AG08396 (cell line): Measurements from ENCODE around the gene YIPF1.
"Not testable (repeated sequence)": the region's sequence is repeated elsewhere in the genome, so short reads cannot be mapped to it uniquely, and the experiment has no call there.

Source experiments
- DNase-seq: peaks from one replicate; pipeline ENCODE4 v3.0.0; 2012; ENCODE audit warnings: low spot score, mixed read lengths

Gene YIPF1

GRCh38 chr1:53894644-53895043 lies 5.0 kb upstream of the YIPF1 start:
- no peak for DNase-seq

DNA sequence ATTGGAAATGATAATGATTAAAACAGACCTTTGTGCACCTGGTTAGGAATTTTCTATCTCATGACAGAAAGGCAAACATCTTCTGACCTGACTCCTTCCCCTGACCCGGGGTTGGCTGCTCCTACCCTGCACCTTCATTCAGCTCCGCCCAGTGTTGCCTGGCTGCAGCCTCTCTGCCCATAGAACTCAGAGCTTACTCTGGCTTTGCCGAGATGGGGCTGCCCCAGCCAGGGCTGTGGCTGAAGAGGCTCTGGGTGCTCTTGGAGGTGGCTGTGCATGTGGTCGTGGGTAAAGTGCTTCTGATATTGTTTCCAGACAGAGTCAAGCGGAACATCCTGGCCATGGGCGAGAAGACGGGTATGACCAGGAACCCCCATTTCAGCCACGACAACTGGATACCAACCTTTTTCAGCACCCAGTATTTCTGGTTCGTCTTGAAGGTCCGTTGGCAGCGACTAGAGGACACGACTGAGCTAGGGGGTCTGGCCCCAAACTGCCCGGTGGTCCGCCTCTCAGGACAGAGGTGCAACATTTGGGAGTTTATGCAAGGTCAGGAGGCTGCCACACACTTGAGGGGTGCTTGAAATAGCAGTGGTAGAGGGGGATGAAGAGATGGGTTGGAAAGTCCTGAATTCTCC lies 4.5 kb upstream of the YIPF1 start, which contains the start of gene DIO1:
TSS of gene DIO1 (plus strand) at position 189 of the 638 bp plus-strand sequence. CDS start at position 213, 24 bp downstream.
- no peak for DNase-seq

DNA sequence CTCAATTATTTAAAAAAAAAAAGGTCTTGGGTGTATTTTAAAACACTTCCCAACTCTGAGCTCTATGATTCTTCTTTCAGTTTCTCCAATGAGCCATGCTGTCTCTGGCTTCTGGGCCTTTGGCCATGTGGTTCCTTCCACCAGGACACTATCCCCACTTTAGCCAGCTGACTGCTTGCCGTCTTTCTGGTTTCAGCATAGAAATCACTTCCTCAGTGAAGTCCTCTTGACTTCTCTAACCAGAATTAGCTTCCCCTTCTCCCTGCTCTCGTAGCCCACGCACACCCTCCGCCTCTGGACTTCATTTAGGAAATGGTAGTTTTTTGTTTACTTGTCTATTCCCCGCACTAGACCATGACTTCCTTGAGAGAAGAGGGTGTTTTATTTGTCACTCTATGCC lies 3.3 kb upstream of the YIPF1 start:
- no peak for DNase-seq

GRCh38 chr1:53891678-53892077 lies 2.1 kb upstream of the YIPF1 start:
- no peak for DNase-seq

- no peak for DNase-seq
These were observed 1.4 kb upstream of the YIPF1 start for GRCh38 chr1:53891018-53891417.

DNA sequence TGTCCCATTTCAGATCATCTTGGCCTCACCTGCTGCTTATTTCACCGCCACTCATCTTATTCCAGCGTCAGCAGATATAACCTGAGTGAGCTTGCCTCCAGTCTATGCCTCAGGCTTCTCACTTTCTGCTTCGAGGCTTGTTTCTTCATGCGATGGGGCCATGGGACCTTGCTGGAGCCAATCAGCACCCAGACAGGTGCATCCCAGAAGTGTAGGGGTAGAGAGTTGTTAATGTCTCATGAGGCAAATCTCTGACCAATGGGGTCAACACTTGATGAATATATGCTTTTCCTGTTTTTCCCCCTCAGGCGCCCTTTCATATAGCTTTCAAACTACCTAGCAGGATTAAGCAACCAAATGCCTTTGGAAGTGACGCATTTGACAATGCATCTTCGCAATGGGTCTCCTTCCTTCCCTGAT lies 935 bp upstream of the YIPF1 start:
- DNase-seq = no peak

DNA sequence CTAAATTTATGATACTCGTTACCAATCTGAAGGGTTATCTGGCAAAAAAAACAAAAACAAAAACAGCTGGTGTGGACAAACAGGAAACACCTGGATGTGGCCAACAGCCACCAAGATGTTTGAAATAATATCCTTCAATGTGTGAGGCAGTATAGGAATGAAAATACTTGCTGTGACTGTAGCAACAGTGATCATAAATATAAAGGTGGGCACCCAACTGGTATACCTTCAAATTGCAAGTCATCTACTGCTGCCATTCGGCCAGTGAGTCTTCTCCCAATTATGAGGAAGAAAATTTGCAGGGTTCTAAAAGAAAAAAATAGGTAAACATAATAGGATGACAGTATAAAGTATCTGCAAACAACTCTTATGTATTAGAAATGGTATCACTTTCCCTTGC lies 916 bp downstream of the YIPF1 start:
- no peak for DNase-seq

- DNase-seq = not testable (repeated sequence)
These were observed 6.0 kb downstream of the YIPF1 start for GRCh38 chr1:53883600-53883999.

DNA sequence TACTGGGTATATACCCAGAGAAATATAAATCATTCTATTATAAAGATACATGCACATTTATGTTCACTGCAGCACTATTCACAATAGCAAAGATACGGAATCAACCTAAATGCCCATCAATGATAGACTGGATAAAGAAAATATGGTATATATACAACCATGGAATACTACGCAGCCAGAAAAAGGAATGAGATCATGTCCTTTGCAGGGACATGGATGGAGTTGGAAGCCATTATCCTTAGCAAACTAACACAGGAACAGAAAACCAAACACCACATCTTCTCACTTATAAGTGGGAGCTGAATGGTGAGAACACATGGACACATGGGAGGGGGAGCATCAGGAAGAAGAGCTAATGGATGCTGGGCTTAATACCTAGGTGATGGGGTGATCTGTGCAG lies 7.7 kb downstream of the YIPF1 start:
- not testable (repeated sequence) for DNase-seq

GRCh38 chr1:53878492-53879105 lies 11.0 kb downstream of the YIPF1 start:
- DNase-seq = peak; percentile 40

- not testable (repeated sequence) for DNase-seq
These were observed 14.4 kb downstream of the YIPF1 start for GRCh38 chr1:53875150-53875549.

GRCh38 chr1:53871773-53872484 lies 17.7 kb downstream of the YIPF1 start:
- DNase-seq = no peak

DNA sequence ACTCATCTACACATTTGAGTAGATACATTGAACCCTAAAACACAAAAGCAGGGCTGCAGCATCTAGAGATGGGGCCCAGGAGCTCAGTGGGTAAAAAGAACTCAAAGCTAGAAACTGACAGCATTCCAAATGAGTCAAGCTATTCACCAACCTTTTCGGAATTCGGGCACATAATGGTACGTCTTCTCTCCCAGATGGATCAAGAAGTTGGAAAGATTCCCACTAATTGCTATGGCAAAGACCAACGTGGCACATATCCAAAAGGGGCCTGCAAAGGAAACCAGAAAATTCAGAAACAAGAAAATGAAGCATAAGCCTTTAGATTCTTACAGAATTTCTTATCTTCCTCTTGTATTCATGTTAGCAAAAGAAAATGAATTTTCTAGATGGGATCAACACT lies 18.4 kb downstream of the YIPF1 start:
- DNase-seq = no peak

DNA sequence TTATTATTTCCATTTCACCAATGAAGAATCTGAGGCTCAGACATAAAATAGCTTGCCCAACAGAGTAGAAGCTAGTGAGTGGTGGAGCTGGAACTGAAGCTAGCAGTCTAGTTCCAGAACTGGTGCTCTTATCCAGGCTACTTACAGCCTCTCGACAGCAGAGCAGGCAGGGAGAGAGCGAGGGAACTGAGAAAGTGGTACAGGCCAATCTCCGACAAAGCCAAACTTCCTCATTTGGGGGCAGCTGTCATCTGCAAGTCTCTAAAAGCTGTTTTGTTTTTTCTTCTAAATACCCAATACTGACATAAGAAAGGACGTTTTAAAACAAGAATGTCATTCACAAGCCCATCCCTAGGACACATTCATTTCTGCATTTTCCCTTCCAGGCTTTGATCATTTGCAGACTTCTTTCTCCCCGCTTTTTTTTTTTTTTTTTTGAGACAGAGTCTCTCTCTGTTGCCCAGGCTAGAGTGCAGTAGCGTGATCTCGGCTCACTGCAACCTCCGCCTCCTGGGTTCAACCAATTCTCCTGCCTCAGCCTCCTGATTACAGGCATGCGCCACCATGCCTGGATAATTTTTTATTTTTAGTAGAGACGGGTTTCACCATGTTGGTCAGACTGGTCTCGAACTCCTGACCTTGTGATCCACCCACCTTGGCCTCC lies 20.0 kb downstream of the YIPF1 start:
- DNase-seq = no peak

GRCh38 chr1:53868565-53868964 lies 21.0 kb downstream of the YIPF1 start:
- no peak for DNase-seq

GRCh38 chr1:53862507-53862906 lies 27.1 kb downstream of the YIPF1 start:
- no peak for DNase-seq

GRCh38 chr1:53860967-53861411 lies 28.6 kb downstream of the YIPF1 start:
- peak; percentile 52 for DNase-seq

DNA sequence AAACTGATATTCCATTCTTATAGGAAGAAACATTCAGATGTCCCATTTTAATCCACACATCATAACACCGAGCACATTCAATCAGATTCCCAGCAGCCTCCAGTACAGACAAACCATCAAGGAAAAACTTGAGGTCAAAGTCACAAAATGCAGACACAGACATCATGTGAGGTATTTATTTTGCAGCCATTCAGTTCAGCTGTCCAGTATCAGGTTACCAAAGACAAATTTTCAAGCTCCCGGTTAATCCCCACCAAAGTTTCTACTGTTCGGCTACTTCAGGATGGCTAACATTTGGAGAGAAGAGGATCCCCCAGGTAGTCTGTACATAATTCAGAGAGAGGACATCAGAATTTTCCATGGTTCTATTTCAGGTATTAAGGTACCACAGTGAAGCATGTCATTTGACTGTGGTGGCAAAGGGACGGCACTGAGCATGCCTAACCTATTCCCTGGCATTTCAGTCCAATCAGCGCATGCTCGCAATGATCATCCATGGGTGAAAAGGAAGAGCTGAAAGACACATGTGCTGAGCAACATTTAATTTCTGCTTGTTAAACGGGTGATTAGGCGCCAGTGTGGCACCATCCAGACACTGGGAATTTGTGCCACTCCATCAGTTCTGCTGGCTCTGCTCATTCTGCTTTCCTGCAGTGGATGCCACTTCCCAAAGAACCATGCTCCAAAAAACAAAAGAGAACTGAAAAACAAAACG lies 37.9 kb downstream of the YIPF1 start:
- no peak for DNase-seq

- no peak for DNase-seq
These were observed 39.4 kb downstream of the YIPF1 start for GRCh38 chr1:53850082-53850673.

- no peak for DNase-seq
These were observed 41.6 kb downstream of the YIPF1 start for GRCh38 chr1:53847980-53848379.

DNA sequence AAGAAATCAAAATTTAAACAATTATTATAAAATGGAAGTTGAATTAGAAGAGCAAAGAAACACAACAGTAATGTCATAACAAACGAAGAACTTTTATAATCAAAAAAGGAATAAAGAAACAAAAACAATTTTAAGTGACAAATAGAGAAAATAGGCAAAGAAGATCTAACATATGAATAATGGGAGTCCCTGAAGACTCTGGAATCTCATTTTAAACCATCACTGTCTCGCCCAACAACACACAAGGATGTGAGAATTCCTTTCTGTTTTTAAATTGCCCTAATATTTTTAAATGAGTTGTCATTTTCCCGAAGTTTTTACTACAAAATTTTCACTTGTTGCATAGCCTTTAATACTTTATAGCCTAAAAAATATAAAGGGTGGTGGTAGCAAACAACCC lies 47.2 kb downstream of the YIPF1 start:
- DNase-seq = no peak

GRCh38 chr1:53838654-53838974 lies 51.0 kb downstream of the YIPF1 start:
- DNase-seq = no peak
